ENCODE results near the gene SEMA3E. TPM values are rescaled to one million over a fixed set of nuclear protein-coding genes. Genes with fewer than 3 reads are reported as not detected.
A peak's percentile ranks its signal among the peaks of the same experiment; 100 is the strongest.

Gene SEMA3E
- polyA plus RNA-seq, 3 donors: 1.5 to 2.0 (median 1.9) TPM

- DNase-seq (ENCODE audit: extremely low read depth in 1 of 11, low read depth in 9 of 11, low spot score in 4 of 11): no peak
Measured at GRCh38 chr7:83649701-83650100, 762 bp upstream of the SEMA3E start.

GRCh38 chr7:83646027-83646426 lies 2.9 kb downstream of the SEMA3E start:
- no peak for DNase-seq (ENCODE audit: extremely low read depth in 1 of 11, low read depth in 9 of 11, low spot score in 4 of 11)

GRCh38 chr7:83643739-83644138 lies 5.2 kb downstream of the SEMA3E start:
- no peak for DNase-seq (ENCODE audit: extremely low read depth in 1 of 11, low read depth in 9 of 11, low spot score in 4 of 11)

GRCh38 chr7:83643012-83643411 lies 5.9 kb downstream of the SEMA3E start:
- no peak for DNase-seq (ENCODE audit: extremely low read depth in 1 of 11, low read depth in 9 of 11, low spot score in 4 of 11)

- no peak for DNase-seq (ENCODE audit: extremely low read depth in 1 of 11, low read depth in 9 of 11, low spot score in 4 of 11)
Measured at GRCh38 chr7:83640731-83641537, 8.0 kb downstream of the SEMA3E start.

- no peak for DNase-seq (ENCODE audit: extremely low read depth in 1 of 11, low read depth in 9 of 11, low spot score in 4 of 11)
Measured at GRCh38 chr7:83640240-83640639, 8.7 kb downstream of the SEMA3E start.

- DNase-seq (ENCODE audit: extremely low read depth in 1 of 11, low read depth in 9 of 11, low spot score in 4 of 11): no peak
Measured at GRCh38 chr7:83633516-83633915, 15.4 kb downstream of the SEMA3E start.

GRCh38 chr7:83629117-83629880 lies 19.6 kb downstream of the SEMA3E start:
- peak in 5 of 11 donors; percentile 8 to 16 (median 8) for DNase-seq (ENCODE audit: extremely low read depth in 1 of 11, low read depth in 9 of 11, low spot score in 4 of 11)

GRCh38 chr7:83617858-83618257 lies 31.1 kb downstream of the SEMA3E start:
- DNase-seq (ENCODE audit: extremely low read depth in 1 of 11, low read depth in 9 of 11, low spot score in 4 of 11): no peak

- no peak for DNase-seq (ENCODE audit: extremely low read depth in 1 of 11, low read depth in 9 of 11, low spot score in 4 of 11)
Measured at GRCh38 chr7:83614112-83614511, 34.8 kb downstream of the SEMA3E start.

- no peak for DNase-seq (ENCODE audit: extremely low read depth in 1 of 11, low read depth in 9 of 11, low spot score in 4 of 11)
Measured at GRCh38 chr7:83613232-83613631, 35.7 kb downstream of the SEMA3E start.

GRCh38 chr7:83611776-83612175 lies 37.2 kb downstream of the SEMA3E start:
- no peak for DNase-seq (ENCODE audit: extremely low read depth in 1 of 11, low read depth in 9 of 11, low spot score in 4 of 11)

GRCh38 chr7:83610649-83611304 lies 38.2 kb downstream of the SEMA3E start:
- DNase-seq (ENCODE audit: extremely low read depth in 1 of 11, low read depth in 9 of 11, low spot score in 4 of 11): no peak

GRCh38 chr7:83608716-83609115 lies 40.2 kb downstream of the SEMA3E start:
- no peak for DNase-seq (ENCODE audit: extremely low read depth in 1 of 11, low read depth in 9 of 11, low spot score in 4 of 11)

GRCh38 chr7:83603649-83604048 lies 45.3 kb downstream of the SEMA3E start:
- no peak for DNase-seq (ENCODE audit: extremely low read depth in 1 of 11, low read depth in 9 of 11, low spot score in 4 of 11)

GRCh38 chr7:83599131-83599530 lies 49.8 kb downstream of the SEMA3E start:
- DNase-seq (ENCODE audit: extremely low read depth in 1 of 11, low read depth in 9 of 11, low spot score in 4 of 11): no peak

- no peak for DNase-seq (ENCODE audit: extremely low read depth in 1 of 11, low read depth in 9 of 11, low spot score in 4 of 11)
Measured at GRCh38 chr7:83593921-83594475, 54.9 kb downstream of the SEMA3E start.

GRCh38 chr7:83588602-83589240 lies 60.2 kb downstream of the SEMA3E start:
- DNase-seq (ENCODE audit: extremely low read depth in 1 of 11, low read depth in 9 of 11, low spot score in 4 of 11): no peak

- no peak for DNase-seq (ENCODE audit: extremely low read depth in 1 of 11, low read depth in 9 of 11, low spot score in 4 of 11)
Measured at GRCh38 chr7:83586281-83586680, 62.7 kb downstream of the SEMA3E start.

All from renal cortex interstitium (tissue), 11 donors.